HG02588 (cell line): ENCODE measurements around the gene OR6S1.
"Not testable (repeated sequence)": the region's sequence is repeated elsewhere in the genome, so short reads cannot be mapped to it uniquely, and the experiment has no call there.

Experiments used
- ATAC-seq: cut with Tn5 transposase; IDR thresholded peaks from one replicate; pipeline ENCODE4 v1.9.1; 2021; ENCODE audit warnings: mild to moderate bottlenecking, moderate library complexity; ENCODE audit not compliant: unreplicated experiment

OR6S1 gene

DNA sequence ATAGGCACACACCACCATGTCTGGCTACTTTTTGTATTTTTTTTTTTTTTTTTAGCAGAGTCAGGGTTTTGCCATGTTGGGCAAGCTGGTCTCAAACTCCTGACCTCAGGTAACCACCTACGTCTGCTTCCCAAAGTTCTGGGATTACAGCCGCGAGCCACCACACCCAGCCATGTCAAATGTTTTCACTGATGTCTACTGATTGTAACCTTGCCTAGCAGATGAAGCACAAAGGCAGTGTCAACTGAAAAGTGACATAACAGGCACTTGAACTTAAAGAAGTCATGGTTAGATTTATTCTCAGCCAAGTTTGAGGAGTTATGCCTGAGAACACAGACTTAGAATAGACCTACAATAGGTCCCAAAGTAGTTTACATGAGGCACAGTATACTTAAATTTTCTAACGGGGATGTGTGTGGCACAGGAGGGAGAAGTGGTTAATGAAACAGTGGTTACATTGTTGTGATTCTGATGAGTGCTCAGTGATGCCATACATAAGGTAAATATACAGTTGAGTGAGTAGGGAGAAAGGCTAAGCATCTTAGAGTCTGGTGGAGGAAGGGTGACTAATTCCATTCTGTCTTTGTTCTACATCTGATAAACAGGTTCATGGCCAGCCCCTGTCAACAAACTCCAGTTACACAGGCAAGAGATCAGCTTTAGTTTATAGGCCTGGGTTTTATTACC lies 30.2 kb upstream of the OR6S1 start:
- no peak for ATAC-seq

DNA sequence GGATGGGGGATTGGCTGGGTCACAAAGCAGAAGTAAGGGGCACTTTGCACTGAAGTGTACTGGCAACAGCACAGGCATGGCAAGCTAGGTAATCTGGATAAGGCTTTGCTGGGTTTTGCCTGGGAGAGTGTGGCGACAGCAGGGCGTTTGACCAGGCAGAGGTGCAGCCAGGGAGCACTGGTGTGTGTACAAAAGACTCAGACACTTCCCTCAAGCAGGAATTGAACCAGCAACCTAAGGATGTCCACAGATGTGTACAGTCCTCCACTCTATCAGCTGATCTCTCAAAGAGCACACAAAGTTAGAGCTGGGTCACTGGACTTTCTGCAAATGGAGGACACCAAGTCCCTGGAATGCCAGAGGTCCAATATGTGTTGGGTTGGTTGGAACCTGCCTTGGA lies 27.5 kb upstream of the OR6S1 start:
- no peak for ATAC-seq

DNA sequence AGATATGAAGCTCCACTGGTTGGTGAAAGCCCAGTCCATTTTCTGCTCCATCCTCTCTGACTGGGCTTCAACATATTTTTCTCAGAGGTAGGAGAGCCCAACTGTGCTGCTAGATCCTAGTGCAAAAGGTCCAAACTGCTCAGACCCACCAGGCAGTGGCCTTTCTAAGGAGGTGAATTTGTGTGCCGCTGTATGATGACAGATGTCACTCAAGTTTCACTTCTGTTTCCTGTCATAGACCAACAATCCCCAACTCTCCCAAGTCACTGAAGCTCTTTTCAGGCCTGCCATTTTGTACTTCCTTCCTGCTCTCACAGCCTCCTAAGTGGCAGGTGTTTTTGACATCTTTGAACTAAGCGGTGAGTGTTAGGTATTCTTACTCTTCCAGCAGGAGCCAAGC lies 26.5 kb upstream of the OR6S1 start:
- peak; percentile 82 for ATAC-seq

- ATAC-seq, result not testable (repeated sequence)
Measured at GRCh38 chr14:20666400-20666961, 25.0 kb upstream of the OR6S1 start.

DNA sequence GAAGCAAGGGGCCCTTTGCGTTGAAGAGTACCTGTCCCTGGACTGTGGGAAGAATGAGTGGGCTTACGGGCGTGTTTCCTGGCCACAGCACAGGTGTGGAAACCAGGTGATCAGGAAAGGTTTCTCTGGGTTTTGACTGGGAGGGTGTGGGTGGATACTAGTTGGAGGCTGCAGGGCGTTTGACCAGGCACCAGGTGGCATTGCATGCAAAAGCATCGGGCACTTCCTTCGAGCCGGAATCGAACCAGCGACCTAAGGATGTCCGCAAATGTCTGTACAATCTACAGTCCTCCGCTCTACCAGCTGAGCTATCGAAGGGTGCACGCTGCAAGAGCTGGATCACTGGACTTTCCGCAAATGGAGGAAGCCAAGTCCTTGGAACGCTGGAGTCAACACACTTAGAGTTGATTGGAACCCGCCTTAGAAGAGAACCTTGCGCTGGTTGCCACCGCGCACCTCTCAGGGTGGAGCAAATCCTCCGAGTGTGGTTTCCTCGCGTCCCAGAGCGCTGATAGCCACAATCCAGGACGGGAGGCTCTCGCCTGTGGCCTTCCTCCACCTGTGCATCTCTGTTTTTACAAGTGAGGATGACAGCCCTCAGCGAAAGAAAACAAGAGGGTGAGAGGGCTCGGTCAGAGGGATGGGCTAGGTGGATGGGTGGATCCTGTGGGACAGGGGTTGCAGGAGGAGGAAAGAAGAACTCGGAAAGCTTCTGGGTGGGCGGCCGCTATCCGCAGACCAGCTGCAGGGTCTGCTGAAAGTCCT lies 21.7 kb upstream of the OR6S1 start:
- no peak for ATAC-seq

DNA sequence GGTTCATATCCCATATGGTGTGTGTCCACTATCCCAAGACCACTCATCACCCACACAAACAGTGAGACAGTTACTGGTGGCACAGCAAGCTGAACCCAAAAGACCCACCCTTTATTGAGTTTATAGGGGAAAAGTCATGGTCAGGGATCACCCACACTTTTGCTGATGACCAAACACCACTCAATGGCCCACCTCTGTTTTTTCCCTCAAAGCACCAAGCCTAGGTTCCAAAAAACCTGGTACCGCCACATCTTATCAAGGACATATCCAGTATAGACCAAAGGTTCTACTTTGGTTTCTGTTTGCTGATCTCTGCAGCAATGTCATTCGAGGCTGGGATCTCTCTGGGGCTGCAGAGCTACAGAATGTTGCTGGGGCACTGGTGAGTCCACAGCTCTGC lies 19.7 kb upstream of the OR6S1 start:
- ATAC-seq, result no peak

DNA sequence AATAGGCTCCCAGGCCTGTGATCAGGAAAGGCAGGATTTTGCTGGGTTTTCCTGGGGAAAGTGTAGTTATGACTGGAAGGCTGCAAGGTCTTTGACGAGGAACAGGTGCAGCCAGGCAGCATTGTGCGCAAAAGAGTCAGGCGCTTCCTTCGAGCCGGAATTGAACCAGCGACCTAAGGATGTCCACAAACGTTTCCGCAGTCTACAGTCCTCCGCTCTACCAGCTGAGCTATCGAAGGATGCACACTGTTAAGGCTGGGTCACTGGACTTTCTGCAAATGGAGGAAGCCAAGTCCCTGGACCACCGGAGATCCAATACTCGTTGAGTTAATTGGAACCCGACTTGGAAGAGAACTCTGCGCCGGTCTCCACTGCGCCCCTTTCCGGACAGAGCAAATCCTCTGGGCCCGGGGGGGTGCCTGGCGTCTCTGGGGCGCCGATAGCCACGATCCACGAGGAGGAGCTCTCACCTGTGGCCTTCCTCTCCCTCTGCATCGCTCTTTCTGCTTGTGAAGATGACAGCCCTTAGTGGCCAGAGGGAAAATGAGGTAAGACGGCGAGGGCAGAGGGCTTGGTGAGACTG lies 18.4 kb upstream of the OR6S1 start:
- ATAC-seq, result no peak

- ATAC-seq, result no peak
Measured at GRCh38 chr14:20659336-20659735, 17.8 kb upstream of the OR6S1 start.

DNA sequence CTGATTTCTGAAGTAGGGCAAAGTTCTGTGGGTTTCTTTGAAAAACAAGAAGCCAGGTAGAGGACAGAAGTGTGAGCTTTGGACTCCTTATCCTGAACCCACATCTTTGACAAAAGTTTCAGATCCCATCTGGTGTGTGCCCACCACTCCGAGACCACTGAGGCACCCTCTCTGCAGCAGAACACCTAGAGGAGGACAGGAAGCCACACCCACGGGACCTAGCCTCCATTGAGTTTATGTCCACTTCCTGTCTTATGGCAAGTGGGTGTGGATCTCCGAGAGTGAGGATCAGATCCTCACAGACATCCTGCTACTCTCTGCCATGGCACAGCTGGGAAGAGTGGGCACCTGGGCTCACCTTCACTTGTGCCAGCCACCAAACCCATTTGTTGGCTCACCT lies 16.8 kb upstream of the OR6S1 start:
- ATAC-seq, result no peak

DNA sequence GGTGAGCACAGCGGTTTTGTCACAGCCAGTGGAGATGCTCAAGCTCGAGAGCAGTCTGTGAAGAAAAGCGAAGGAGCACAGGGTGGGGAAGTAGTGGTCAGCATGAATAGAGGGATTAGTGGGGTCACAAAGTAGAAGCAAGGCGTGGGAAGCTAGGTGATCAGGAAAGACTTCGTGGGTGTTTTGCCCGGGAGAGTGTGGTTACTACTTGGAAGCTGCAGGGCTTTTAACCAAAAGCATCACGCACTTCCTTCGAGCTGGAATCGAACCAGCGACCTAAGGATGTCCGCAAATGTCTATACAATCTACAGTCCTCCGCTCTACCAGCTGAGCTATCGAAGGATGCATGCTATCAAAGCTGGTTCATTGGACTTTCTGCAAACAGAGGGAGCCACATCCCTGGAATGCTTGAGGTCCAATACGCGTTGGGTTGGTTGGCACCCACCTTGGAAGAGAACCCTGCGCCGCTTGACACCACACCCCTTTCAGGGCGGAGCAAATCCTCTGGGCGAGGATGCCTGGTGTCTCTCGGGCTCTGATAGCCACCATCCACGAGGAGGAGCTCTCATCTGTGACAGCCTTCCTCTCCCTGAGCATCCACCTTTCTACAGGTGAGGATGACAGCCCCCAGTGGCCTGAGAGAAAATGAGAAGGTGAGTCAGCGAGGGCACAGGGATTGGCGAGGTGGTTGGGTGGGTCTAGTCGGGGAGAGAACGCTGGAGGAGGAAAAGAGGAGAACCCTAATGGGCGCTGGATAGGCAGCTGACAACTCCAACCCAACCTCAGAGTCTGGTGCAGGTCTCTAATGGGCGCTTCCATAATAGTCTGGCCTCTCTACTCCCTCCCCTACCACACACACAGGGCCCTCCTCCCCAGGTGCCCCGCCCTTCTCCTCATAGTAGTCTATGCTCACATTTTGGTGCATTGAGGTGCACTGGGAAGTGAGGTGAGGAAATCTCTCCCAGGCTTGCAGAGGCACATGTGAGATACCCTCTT lies 16.0 kb upstream of the OR6S1 start:
- ATAC-seq, result no peak

DNA sequence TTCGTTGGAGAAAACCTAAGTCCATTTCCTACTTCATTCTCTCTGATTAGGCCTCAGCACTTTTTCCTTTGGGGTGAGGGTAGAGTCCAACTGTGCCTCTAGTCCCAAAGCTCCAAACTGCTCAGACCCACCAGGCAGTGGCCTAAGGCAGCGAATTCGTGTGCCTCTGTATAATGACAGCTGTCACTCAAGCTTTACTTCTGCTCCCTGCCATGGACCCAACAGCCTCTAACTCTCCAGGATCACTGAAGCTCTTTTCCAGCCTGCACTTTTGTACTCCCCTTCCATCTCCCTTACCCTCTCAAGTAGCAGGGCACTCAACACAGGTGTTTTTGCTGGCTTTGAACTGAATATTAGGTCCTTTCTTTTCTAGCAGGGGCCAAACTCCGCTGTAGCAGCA lies 14.8 kb upstream of the OR6S1 start:
- no peak for ATAC-seq

DNA sequence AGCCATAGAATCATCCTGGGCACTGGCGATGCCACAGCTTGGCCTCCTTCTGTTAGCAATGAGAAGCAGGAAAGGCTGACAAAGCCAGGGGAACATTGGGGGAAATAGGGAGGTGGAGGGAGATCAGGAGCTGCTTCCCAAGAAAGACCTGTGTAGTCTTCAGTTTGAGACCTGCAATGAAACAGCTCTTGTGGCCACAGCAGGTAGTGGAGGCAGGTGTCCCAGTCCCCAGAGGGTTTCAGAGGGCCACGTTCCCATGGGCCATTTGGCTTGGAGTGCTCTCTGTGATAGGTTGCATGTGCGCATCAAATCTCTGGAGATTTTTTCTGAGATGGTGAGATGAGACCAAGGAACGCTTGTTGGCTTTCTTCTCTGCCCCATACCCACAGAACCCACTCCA lies 14.4 kb upstream of the OR6S1 start:
- ATAC-seq, result no peak

DNA sequence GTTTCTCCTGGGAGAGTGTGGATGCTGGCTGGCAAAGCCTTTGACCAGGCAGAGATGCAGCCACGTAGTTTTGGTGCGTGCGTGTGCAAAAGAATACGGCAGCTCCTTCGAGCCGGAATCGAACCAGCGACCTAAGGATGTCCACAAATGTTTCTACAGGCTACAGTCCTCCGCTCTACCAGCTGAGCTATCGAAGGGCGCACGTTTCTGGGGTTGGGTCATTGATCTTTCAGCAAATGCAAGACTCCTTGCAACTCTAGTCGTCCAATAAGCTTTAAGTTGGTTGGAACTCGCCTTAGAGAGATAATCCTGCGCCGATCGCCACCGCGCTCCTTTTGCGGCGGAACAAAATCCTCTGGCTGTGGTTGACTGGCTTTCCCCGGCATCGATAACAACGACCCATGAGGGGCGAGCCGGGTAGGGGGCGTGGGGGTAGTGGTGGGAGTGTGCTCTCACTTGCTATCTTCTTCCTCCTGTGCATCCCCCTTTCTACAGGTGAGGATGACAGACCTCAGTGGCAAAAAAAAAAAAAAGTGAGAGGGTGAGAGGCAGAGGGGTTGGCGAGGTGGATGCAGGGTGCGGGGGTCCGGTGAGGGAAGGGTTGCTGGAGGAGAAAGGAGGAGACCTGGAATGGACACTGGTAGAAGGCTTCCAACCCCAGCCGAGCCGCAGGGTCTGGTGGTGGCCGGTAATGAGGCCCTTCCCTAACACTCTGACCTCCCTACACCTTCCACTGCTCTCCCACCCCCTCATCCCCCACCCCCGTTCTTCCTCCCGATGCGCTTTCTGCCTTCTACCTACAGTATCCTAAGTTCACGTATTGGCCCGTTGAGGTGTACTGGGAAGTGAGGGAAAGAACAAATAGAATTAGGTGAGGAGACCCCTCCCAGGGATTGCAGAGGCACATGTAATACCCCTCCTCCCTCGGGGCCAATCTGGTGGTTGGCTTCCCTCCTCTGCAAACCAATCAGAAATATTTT lies 11.8 kb upstream of the OR6S1 start:
- no peak for ATAC-seq

DNA sequence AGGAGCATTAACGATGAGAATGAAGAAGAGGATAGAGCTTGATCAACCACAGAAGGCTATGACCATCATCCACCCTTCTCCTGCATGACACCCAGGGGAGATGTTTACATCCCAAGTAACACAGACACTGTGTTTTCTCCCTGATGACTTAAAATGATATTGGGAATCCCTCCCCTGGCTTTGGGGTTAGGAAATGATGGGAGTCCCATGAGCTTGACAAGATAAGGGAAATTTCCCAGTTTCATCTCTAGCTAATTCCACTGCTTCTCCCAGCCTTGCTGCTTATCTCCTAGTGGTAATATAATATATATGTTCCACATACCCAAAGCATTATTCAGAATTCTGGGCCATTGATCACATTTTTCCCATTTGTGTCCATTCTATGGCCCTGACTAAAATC lies 4.0 kb upstream of the OR6S1 start:
- ATAC-seq, result no peak

- ATAC-seq, result no peak
Measured at GRCh38 chr14:20644520-20644919, 3.0 kb upstream of the OR6S1 start.

DNA sequence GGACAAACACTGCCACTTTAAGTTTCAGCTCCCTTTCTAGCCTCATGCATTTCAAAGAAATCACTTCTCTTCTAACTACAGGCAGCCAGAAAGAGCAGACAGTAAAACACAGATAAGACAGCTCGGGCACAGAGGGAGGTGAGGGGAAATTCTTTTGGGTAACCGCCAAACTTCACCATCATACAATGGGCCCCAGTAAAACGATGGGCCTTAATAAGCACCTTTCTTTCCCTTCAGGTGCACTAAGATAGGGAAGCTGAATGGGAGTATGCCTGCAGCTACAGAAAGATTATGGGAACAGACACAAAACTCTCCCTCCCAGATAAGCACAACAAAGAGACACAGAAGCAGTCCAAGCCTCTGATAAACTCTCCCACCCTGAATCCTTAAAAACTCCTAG lies 1.3 kb upstream of the OR6S1 start:
- not testable (repeated sequence) for ATAC-seq

- ATAC-seq, result no peak
Measured at GRCh38 chr14:20642182-20642581, 691 bp upstream of the OR6S1 start.

DNA sequence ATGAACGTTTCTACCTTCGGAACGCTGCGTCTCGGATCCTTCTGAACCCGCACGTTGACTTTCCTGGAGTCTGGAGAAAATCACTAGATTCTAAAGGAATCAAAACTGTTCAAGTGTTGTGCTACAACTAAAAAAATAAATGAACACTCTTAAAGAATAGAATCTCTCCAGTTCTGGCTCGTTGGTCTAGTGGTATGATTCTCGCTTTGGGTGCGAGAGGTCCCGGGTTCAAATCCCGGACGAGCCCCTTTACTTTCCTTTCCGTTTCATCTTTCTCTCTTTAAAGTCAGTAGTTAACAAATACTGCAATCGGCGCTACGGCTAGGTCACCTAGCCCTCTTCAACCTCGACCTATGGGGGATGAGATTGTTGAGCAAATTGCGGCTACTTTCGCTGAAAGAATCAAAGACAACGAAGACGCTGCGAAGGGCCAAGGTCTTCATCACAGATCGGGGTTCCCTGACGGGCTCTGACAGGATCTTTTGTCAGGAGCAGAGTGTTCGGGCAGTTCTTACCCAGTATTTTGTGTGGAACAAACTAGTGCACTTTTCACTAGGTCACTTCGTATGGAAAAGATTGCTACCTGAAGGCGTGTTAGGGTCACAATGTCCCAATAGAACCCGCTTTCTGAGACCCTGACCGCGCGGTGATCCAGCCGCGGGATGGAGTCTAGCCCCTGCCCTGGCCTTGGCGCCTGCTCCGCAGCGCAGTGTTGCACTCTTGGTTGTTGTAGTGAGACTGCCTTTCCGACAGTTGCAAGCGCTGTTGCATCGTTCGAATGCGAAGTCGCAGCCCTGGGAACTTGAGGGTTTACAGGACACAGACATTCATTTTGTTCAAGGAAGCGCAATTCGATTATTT lies 8.4 kb downstream of the OR6S1 start:
- peak; percentile 53 for ATAC-seq

- no peak for ATAC-seq
Measured at GRCh38 chr14:20632448-20632830, 9.1 kb downstream of the OR6S1 start.
